Measurements from ENCODE around the gene ZNF410. TPM values are rescaled to one million over a fixed set of nuclear protein-coding genes. Genes with fewer than 3 reads are reported as not detected.

The ZNF410 gene
- total and polyA plus RNA-seq, 2 of the 13 experiments (the other 11 are each of a cell fraction or from before 2014, with no cell fraction given) = 19.2 to 44.3 TPM

DNA sequence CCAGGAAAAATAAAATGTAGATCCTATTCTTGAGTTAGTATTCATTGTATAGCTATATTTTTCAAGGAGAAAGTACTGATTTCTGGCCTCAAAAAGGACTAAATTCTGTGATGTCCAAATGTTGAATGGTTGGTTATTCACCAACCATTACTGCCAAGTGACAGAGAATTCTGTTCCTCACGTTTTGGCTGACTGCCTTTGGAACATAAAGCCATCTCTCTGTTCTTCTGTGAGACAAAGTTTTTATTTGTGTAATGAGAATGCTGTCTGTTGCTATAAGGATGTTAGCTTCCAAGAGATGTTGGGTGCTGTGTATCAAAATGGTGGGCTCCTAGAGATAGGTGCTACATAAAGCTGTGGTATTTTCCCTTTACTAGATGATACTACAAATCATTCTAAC, 9.3 kb downstream of the ZNF410 start:
- intact Hi-C loops (cut with micrococcal nuclease; ENCODE audit: unreplicated experiment) (no loop called here), in situ Hi-C loops (cut with HindIII; ENCODE audit: extremely low pct_ligation_motif_present, low pct_unique_long_range_greater_than_20kb) (no loop called here)
- no peaks in the 10 kb centered on the region for H3K9me3 ChIP-seq (ENCODE audit: low read length)
- H2AFZ ChIP-seq (ENCODE audit: low read length) = no peak overlapping the region
- H3K4me3 ChIP-seq (replicated peaks in 1 of 3; ENCODE audit: insufficient read depth in 1 of 3, low read depth in 2 of 3, low read length in 3 of 3) = no peak overlapping the region
- DNase-seq (ENCODE audit: low spot score) = no peak
- no TSS peak for BruUV-seq (replicated peaks)
- H3K27ac ChIP-seq (ENCODE audit: extremely low read length, insufficient read depth, low read length) = no peak overlapping the region
- POLR2A ChIA-PET = no interaction called here
- no peak for ATAC-seq
- H4K20me1 ChIP-seq (ENCODE audit: insufficient read depth, low read length) = no peaks in the 10 kb centered on the region
- H3K4me1 ChIP-seq (ENCODE audit: insufficient read depth, low read length) = no peaks in the 10 kb centered on the region
- H3K4me2 ChIP-seq (ENCODE audit: low read depth, low read length) = no peak overlapping the region
- no peak for FAIRE-seq
- CTCF ChIA-PET (ENCODE audit: low intra/inter-chr PET ratio, low total read pairs) = no interaction called here
- peaks cover 20% of the 10 kb centered on the region for H3K79me2 ChIP-seq (ENCODE audit: insufficient read depth, low read length)
- H3K36me3 ChIP-seq (replicated peaks in 1 of 2; ENCODE audit: control insufficient read depth in 1 of 2, insufficient read depth in 2 of 2, low read length in 2 of 2) = peaks cover 16 to 59% of the 10 kb centered on the region in 2 experiments
- TF ChIP-seq, protein P1, sequence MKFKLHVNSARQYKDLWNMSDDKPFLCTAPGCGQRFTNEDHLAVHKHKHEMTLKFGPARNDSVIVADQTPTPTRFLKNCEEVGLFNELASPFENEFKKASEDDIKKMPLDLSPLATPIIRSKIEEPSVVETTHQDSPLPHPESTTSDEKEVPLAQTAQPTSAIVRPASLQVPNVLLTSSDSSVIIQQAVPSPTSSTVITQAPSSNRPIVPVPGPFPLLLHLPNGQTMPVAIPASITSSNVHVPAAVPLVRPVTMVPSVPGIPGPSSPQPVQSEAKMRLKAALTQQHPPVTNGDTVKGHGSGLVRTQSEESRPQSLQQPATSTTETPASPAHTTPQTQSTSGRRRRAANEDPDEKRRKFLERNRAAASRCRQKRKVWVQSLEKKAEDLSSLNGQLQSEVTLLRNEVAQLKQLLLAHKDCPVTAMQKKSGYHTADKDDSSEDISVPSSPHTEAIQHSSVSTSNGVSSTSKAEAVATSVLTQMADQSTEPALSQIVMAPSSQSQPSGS (CRISPR knock-in tag; IDR thresholded peaks at IDR 0.05) = no peak
- TF ChIP-seq ATAD3A (CRISPR knock-in tag; IDR thresholded peaks at IDR 0.05) (no peak), GTF2F1 (IDR thresholded peaks at IDR 0.05; ENCODE audit: low read length) (no peak)
- no peaks in the 10 kb centered on the region for H3K27me3 ChIP-seq (ENCODE audit: control insufficient read depth in 1 of 2, insufficient read depth in 2 of 2, low read length in 2 of 2)
- 100% methylated on average over 1 of the region's 1 CpG for WGBS (ENCODE audit: low lambda C conversion rate)
- no peak overlapping the region for H3K9ac ChIP-seq (ENCODE audit: insufficient read depth, low read depth, low read length)

DNA sequence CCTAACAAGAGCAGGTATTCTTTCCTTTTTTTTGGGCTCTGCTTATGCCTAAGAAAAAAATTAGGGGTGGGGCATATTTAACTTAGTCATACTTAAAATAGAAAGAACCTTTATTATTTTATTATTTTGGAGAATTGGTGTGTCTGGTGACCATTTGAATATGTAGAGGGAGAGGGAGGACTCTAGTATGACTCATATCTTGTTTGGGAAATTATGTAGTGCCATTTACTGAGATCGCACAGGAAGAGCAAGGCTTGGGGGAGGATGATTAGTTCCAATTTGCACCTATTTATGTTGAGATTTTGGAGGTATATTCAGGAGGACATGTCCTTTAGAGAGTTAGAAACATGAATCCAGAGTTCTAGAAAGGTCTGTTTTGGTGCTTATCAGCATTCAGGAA, 9.9 kb downstream of the ZNF410 start:
- no peak for FAIRE-seq
- Histone ChIP-seq H3K9me3 (ENCODE audit: low read length) (no peaks in the 10 kb centered on the region), H3K27ac (ENCODE audit: extremely low read length, insufficient read depth, low read length) (no peak overlapping the region), H3K36me3 (replicated peaks in 1 of 2; ENCODE audit: control insufficient read depth in 1 of 2, insufficient read depth in 2 of 2, low read length in 2 of 2) (peaks cover 16 to 57% of the 10 kb centered on the region in 2 experiments), H3K27me3 (ENCODE audit: control insufficient read depth in 1 of 2, insufficient read depth in 2 of 2, low read length in 2 of 2) (no peaks in the 10 kb centered on the region), H3K4me1 (ENCODE audit: insufficient read depth, low read length) (no peaks in the 10 kb centered on the region), H4K20me1 (ENCODE audit: insufficient read depth, low read length) (no peaks in the 10 kb centered on the region), H3K4me3 (replicated peaks in 1 of 3; ENCODE audit: insufficient read depth in 1 of 3, low read depth in 2 of 3, low read length in 3 of 3) (no peak overlapping the region), H3K9ac (ENCODE audit: insufficient read depth, low read depth, low read length) (no peak overlapping the region), H3K4me2 (ENCODE audit: low read depth, low read length) (no peak overlapping the region), H2AFZ (ENCODE audit: low read length) (no peak overlapping the region), H3K79me2 (ENCODE audit: insufficient read depth, low read length) (peaks cover 14% of the 10 kb centered on the region)
- BruUV-seq (replicated peaks) = no TSS peak
- no peak for ATAC-seq
- intact Hi-C loops (cut with micrococcal nuclease; ENCODE audit: unreplicated experiment) = no loop called here
- in situ Hi-C loops (cut with HindIII; ENCODE audit: extremely low pct_ligation_motif_present, low pct_unique_long_range_greater_than_20kb) = no loop called here
- CTCF ChIA-PET (ENCODE audit: low intra/inter-chr PET ratio, low total read pairs) = no interaction called here
- POLR2A ChIA-PET = no interaction called here
- WGBS (ENCODE audit: low lambda C conversion rate) = 100% methylated on average over 1 of the region's 1 CpG
- DNase-seq (ENCODE audit: low spot score) = no peak
- TF ChIP-seq, protein P2, sequence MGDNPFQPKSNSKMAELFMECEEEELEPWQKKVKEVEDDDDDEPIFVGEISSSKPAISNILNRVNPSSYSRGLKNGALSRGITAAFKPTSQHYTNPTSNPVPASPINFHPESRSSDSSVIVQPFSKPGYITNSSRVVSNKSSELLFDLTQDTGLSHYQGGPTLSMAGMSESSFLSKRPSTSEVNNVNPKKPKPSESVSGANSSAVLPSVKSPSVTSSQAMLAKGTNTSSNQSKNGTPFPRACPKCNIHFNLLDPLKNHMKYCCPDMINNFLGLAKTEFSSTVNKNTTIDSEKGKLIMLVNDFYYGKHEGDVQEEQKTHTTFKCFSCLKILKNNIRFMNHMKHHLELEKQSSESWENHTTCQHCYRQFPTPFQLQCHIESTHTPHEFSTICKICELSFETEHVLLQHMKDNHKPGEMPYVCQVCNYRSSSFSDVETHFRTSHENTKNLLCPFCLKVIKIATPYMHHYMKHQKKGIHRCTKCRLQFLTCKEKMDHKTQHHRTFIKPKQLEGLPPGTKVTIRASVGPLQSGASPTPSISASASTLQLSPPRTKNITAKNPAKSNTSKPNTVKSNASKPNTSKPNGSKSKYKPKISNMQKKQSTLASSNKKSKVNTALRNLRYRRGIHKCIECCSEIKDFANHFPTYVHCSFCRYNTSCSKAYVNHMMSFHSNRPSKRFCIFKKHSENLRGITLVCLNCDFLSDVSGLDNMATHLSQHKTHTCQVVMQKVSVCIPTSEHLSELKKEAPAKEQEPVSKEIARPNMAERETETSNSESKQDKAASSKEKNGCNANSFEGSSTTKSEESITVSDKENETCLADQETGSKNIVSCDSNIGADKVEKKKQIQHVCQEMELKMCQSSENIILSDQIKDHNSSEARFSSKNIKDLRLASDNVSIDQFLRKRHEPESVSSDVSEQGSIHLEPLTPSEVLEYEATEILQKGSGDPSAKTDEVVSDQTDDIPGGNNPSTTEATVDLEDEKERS (CRISPR knock-in tag; IDR thresholded peaks at IDR 0.05) = no peak
- TF ChIP-seq FOXA3 (CRISPR knock-in tag; IDR thresholded peaks at IDR 0.05) (no peak), NFIB (CRISPR knock-in tag; IDR thresholded peaks at IDR 0.05; ENCODE audit: borderline replicate concordance) (no peak), ZFP62 (CRISPR knock-in tag; IDR thresholded peaks at IDR 0.05) (no peak)

Measured in HepG2 (cell line).